PFSK-1 (cell line): ENCODE measurements around the gene FOXN1.

Experiments
- FOXP2 ChIP-seq: optimal IDR thresholded peaks from 2 replicates; pipeline ENCODE3; 2011; ENCODE audit warnings: borderline replicate concordance, control low read depth, inconsistent platforms; ENCODE audit not compliant: insufficient read depth; ENCODE audit errors: extremely low read length, extremely low read depth
- POLR2AphosphoS5 ChIP-seq: IDR thresholded peaks from 2 replicates; pipeline ENCODE4 v1.6.1; 2012; ENCODE audit warnings: low read depth, mild to moderate bottlenecking, control low read depth, low read length, moderate library complexity
- REST ChIP-seq, 2 experiments: IDR thresholded peaks; 2 replicates each; pipeline versions ENCODE4 v1.6.1 to v1.8.0; 2011 to 2012; ENCODE audit warnings: low read depth in 2 of 2, low read length in 2 of 2, control low read depth in 1 of 2, inconsistent platforms in 1 of 2, mild to moderate bottlenecking in 1 of 2, moderate library complexity in 1 of 2; ENCODE audit not compliant: insufficient read depth in 1 of 2
- SIN3A ChIP-seq: IDR thresholded peaks from 2 replicates; pipeline ENCODE4 v1.6.1; 2012; ENCODE audit warnings: mild to moderate bottlenecking, low read length, moderate library complexity, borderline replicate concordance; ENCODE audit not compliant: insufficient read depth
- TAF1 ChIP-seq: IDR thresholded peaks from 2 replicates; pipeline ENCODE4 v1.6.1; 2012; ENCODE audit warnings: low read length, control low read depth, borderline replicate concordance; ENCODE audit not compliant: insufficient read depth

GRCh38 chr17:28526381-28526780 is 20.2 kb downstream of the FOXN1 start:
- TF ChIP-seq POLR2AphosphoS5 = no peak
- TF ChIP-seq TAF1 = no peak
- no peak for TF ChIP-seq SIN3A
- no peak for TF ChIP-seq REST (IDR thresholded peaks at IDR 0.05; ENCODE audit: insufficient read depth in 1 of 2, low read depth in 2 of 2, low read length in 2 of 2)
- no peak for TF ChIP-seq FOXP2
